OCI-LY7 (cell line): ENCODE data around the gene RHNO1. TPM values are rescaled to one million over a fixed set of nuclear protein-coding genes. Genes with fewer than 3 reads are reported as not detected.

Source experiments
- BruUV-seq: library from RNA; stranded (reverse); fragments of 400-500 nt; replicated peaks from 2 replicates; lab custom pipeline; 2021; lab: Mats Ljungman, UMichigan
- CTCF ChIA-PET: fragments of 300-600 bp; sonication (Branson Sonifier 250); formaldehyde crosslinking; loops from one replicate; lab custom pipeline; 2022; ENCODE audit warnings: antibody characterized with exemption; ENCODE audit not compliant: unreplicated experiment; lab: Charles Lee
- POLR2A ChIA-PET: fragments of 300-600 bp; sonication (Branson Sonifier 250); formaldehyde crosslinking; loops from one replicate; lab custom pipeline; 2022; ENCODE audit warnings: antibody characterized with exemption; lab: Charles Lee
- DNase-seq: peaks from one replicate; pipeline ENCODE4 v3.0.0-alpha.2; 2015; ENCODE audit warnings: low spot score
- H2AFZ ChIP-seq: fragments of 200-600 bp; sonication (generic), shearing (Covaris generic); 2 replicates; pipeline ENCODE4 v1.6.1; 2014; ENCODE audit warnings: mild to moderate bottlenecking, antibody characterized with exemption, low read length, moderate library complexity
- H3K27ac ChIP-seq: fragments of 200-600 bp; sonication (generic); 2 replicates; pipeline ENCODE4 v1.5.1; 2014; ENCODE audit warnings: mixed run types, low read depth, mild to moderate bottlenecking, moderate library complexity, low read length, inconsistent platforms; ENCODE audit not compliant: poor library complexity, severe bottlenecking
- H3K36me3 ChIP-seq: fragments of 200-600 bp; sonication (generic); 2 replicates; pipeline ENCODE4 v1.6.1; 2014; ENCODE audit warnings: mild to moderate bottlenecking, antibody characterized with exemption, low read length, moderate library complexity, mixed read lengths; ENCODE audit not compliant: insufficient read depth
- H3K4me1 ChIP-seq: fragments of 200-600 bp; sonication (generic); 2 replicates; pipeline ENCODE4 v1.5.1; 2014; ENCODE audit warnings: mild to moderate bottlenecking, low read length; ENCODE audit not compliant: insufficient read depth, poor library complexity, severe bottlenecking
- H3K4me2 ChIP-seq: fragments of 200-600 bp; sonication (generic); 2 replicates; pipeline ENCODE4 v1.6.1; 2014; ENCODE audit warnings: mild to moderate bottlenecking, low read length
- H3K4me3 ChIP-seq: fragments of 200-600 bp; sonication (generic); 2 replicates; pipeline ENCODE4 v1.5.1; 2014; ENCODE audit warnings: mild to moderate bottlenecking, low read depth, low read length; ENCODE audit not compliant: poor library complexity, severe bottlenecking
- H3K79me2 ChIP-seq: fragments of 200-600 bp; sonication (generic); 2 replicates; pipeline ENCODE4 v1.6.1; 2016; ENCODE audit warnings: low read depth, mild to moderate bottlenecking, low read length, moderate library complexity, mixed read lengths; ENCODE audit not compliant: insufficient read depth
- H3K9me2 ChIP-seq: fragments of 200-600 bp; sonication (generic); 2 replicates; pipeline ENCODE4 v1.6.1; 2016; ENCODE audit warnings: mild to moderate bottlenecking, low read length, mixed read lengths; ENCODE audit not compliant: insufficient read depth
- H3K9me3 ChIP-seq: fragments of 200-600 bp; sonication (generic); 2 replicates; pipeline ENCODE4 v1.6.1; 2014; ENCODE audit warnings: mild to moderate bottlenecking, mixed run types, low read length, mixed read lengths
- H4K20me1 ChIP-seq: fragments of 200-600 bp; sonication (generic); 2 replicates; pipeline ENCODE4 v1.6.1; 2014; ENCODE audit warnings: mild to moderate bottlenecking, antibody characterized with exemption, low read length, moderate library complexity, mixed read lengths; ENCODE audit not compliant: insufficient read depth
- CTCF ChIP-seq: fragments of 200-600 bp; sonication (generic); conservative IDR thresholded peaks from 2 replicates; pipeline ENCODE4 v1.5.1; 2014; ENCODE audit warnings: mild to moderate bottlenecking, antibody characterized with exemption, low read length, moderate library complexity, mixed read lengths
- EZH2phosphoT487 ChIP-seq: fragments of 200-600 bp; sonication (generic); IDR thresholded peaks from 2 replicates; pipeline ENCODE4 v1.6.1; 2018; ENCODE audit warnings: low read depth, borderline replicate concordance, mild to moderate bottlenecking, mixed run types, antibody characterized with exemption, low read length, moderate library complexity, mixed read lengths
- intact Hi-C: fragments of 100-400 bp; cut with micrococcal nuclease; formaldehyde crosslinking; loops from one replicate; pipeline ENCODE4 v1.10.0; 2022; ENCODE audit not compliant: unreplicated experiment
- total RNA-seq, 2 experiments: library from RNA; depleted of rRNA in 1 of 2; stranded (reverse); fragments of >200 nt in 1 of 2; shearing (Covaris generic) in 1 of 2; gene quantifications; 2 replicates each; pipeline ENCODE4 v1.2.3, GENCODE V29; 2014 to 2022

RHNO1 gene
- total RNA-seq, 2 experiments from 2014 or later = 48.3 to 69.8 TPM

- no peak overlapping the region for H3K27ac ChIP-seq
- H3K36me3 ChIP-seq = 0 out of 2 replicates have a peak, but pooled peaks cover 3% of the 10 kb centered on the region
- DNase-seq = no peak
- no peaks in the 10 kb centered on the region for H3K9me3 ChIP-seq
- no peak overlapping the region for H3K4me3 ChIP-seq
- H3K9me2 ChIP-seq = no peaks in the 10 kb centered on the region
- H3K4me1 ChIP-seq = no peaks in the 10 kb centered on the region
- BruUV-seq = no TSS peak
- TF ChIP-seq CTCF (no peak), EZH2phosphoT487 (no peak)
- intact Hi-C loops = no loop called here
- CTCF ChIA-PET = no interaction called here
- no peaks in the 10 kb centered on the region for H4K20me1 ChIP-seq
- POLR2A ChIA-PET = no interaction called here
- H3K4me2 ChIP-seq = no peak overlapping the region
- H2AFZ ChIP-seq = no peak overlapping the region
- no peaks in the 10 kb centered on the region for H3K79me2 ChIP-seq
Measured at GRCh38 chr12:2933586-2933985, 56.6 kb downstream of the RHNO1 start.

GRCh38 chr12:2934371-2934770 is 57.3 kb downstream of the RHNO1 start:
- DNase-seq = no peak
- Histone ChIP-seq H3K4me3 (no peak overlapping the region), H4K20me1 (no peaks in the 10 kb centered on the region), H3K9me2 (no peaks in the 10 kb centered on the region), H3K9me3 (no peaks in the 10 kb centered on the region), H3K4me1 (no peaks in the 10 kb centered on the region), H3K27ac (no peak overlapping the region), H3K36me3 (0 out of 2 replicates have a peak, but pooled peaks cover 3% of the 10 kb centered on the region), H3K4me2 (no peak overlapping the region), H3K79me2 (no peaks in the 10 kb centered on the region), H2AFZ (no peak overlapping the region)
- ChIA-PET CTCF (no interaction called here), POLR2A (no interaction called here)
- TF ChIP-seq EZH2phosphoT487 = no peak
- TF ChIP-seq CTCF = no peak
- intact Hi-C loops = no loop called here
- no TSS peak for BruUV-seq

GRCh38 chr12:2936301-2936700 is 59.3 kb downstream of the RHNO1 start:
- H3K36me3 ChIP-seq = 0 out of 2 replicates have a peak, but pooled peaks cover 3% of the 10 kb centered on the region
- no peak for TF ChIP-seq EZH2phosphoT487
- no peak for TF ChIP-seq CTCF
- H4K20me1 ChIP-seq = no peaks in the 10 kb centered on the region
- no peak overlapping the region for H3K27ac ChIP-seq
- H3K4me3 ChIP-seq = no peak overlapping the region
- no peak for DNase-seq
- intact Hi-C loops = no loop called here
- no peak overlapping the region for H3K4me2 ChIP-seq
- BruUV-seq = no TSS peak
- H3K79me2 ChIP-seq = no peaks in the 10 kb centered on the region
- no peaks in the 10 kb centered on the region for H3K9me2 ChIP-seq
- ChIA-PET POLR2A (no interaction called here), CTCF (no interaction called here)
- no peaks in the 10 kb centered on the region for H3K9me3 ChIP-seq
- no peak overlapping the region for H2AFZ ChIP-seq
- no peaks in the 10 kb centered on the region for H3K4me1 ChIP-seq
